ENCODE results near the gene NACC2.
"Not testable (repeated sequence)": the region's sequence is repeated elsewhere in the genome, so short reads cannot be mapped to it uniquely, and the experiment has no call there.

NACC2 gene

GRCh38 chr9:136080716-136081112, 14.4 kb downstream of the NACC2 start:
- DNase-seq (ENCODE audit: low read depth), result no peak

GRCh38 chr9:136079916-136080246, 15.2 kb downstream of the NACC2 start:
- no peak for DNase-seq (ENCODE audit: low read depth)

DNA sequence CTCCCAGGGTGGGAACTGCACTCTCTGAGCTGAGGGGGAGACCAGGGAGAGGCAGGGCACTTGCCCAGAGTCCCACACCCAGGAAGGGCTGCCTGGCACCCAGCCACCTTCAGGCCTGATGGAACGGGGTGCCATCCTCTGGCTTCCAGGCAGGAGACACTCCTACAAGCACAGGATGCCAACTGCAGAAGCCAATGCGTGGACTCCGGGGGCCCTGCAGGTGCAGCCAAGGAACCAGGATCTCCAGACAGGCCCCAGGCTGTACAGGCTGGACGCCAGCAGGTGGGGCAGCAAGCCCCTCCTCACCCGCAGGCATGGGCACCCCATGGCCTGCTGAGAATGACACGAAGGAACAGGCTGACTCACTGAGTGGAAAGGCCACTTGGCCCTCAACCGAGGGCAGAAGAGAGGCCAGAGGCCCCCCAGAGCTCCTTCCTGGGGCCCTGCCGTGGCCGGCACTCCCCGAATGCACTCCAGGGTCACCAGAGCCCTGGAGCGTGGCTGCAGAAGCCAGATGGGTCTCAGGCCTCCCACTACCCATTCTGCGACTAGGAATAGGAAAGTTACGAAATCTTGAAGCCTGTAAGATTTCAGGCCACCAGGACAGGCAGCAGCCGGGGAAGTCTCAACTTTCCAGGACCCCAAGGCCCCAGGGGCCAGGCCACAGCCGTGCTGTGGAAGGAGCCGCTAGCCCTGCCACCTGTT, 15.7 kb downstream of the NACC2 start:
- DNase-seq (ENCODE audit: low read depth), result no peak

- DNase-seq (ENCODE audit: low read depth), result no peak
Measured at GRCh38 chr9:136078498-136079011, 16.5 kb downstream of the NACC2 start.

DNA sequence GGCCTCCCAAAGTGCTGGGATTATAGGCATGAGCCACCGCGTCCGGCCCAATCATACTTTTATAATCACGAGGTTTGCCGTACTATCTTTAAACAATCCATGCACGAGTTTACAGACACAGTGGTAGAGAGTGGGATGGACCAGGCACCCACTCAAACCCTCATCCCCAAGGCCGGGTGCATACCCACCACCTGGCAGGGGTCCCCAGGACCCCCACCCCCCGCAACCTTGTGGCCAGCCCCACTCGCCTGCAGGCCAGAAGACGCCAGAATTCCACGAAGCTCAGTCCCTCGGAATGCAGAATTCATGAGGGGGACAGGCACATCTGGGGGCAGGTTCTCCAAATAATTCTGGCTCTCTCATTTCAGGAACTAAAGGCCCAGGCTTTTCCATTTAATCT, 17.1 kb downstream of the NACC2 start:
- DNase-seq (ENCODE audit: low read depth), result no peak

DNA sequence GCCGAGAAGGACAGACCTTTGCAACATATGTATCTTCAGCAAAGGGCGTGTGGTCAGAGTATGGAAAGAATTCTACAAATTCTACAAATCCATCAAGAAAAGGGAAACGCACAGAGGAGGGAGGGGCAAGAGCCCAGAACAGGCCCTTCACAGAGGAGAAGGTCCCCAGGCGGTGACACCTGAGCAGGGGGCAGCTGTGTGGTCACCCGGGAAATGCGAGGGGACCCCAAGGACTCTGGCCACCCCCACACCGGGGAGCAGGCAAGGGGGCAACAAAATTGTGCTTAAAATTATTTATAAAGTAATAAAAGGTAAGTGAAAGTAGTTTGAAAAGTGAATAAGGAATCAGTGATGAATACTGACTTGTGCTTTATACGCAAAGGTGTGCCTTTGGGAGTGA, 17.6 kb downstream of the NACC2 start:
- DNase-seq (ENCODE audit: low read depth), result no peak

- no peak for DNase-seq (ENCODE audit: low read depth)
Measured at GRCh38 chr9:136075881-136076678, 19.0 kb downstream of the NACC2 start.

- DNase-seq (ENCODE audit: low read depth), result no peak
Measured at GRCh38 chr9:136075134-136075841, 19.8 kb downstream of the NACC2 start.

GRCh38 chr9:136074706-136075105, 20.4 kb downstream of the NACC2 start:
- no peak for DNase-seq (ENCODE audit: low read depth)

DNA sequence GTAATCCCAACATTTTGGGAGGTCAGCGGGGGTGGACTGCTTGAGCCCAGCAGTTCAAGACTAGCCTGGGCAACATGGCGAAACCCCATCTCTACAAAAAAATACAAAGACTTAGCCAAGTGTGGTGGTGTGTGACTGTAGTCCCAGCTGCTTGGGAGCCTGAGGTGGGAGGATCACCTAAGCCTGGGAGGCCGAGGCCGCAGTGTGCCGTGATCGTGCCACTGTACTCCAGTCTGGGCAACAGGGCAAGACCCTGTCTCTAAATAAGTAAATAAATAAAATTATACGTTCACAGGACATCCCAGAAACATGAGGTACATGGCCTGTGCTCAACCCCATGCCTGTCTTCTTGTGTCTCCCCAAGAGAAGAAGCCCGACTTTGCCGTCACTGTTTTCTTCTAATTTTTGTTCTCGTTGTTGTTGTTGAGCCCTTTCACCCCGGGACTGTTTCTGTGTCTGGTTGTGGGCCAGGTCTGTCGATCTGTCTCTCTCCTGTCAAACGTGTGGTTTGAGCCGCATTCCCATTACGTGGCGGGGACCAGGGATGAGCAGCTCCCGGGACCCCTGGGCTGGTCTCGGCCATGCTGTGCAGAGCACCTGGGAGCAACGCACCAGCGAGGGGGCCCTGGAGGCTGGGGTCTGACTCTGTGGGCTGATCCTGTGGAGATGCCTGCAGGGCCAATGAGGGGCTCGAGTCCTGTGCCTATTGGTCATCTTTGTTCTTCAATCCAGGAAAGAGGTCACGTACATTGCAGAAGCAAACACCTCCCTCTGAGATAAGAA, 32.2 kb downstream of the NACC2 start:
- DNase-seq (ENCODE audit: low read depth), result no peak

GRCh38 chr9:136061916-136062315, 33.2 kb downstream of the NACC2 start:
- DNase-seq (ENCODE audit: low read depth), result not testable (repeated sequence)

DNA sequence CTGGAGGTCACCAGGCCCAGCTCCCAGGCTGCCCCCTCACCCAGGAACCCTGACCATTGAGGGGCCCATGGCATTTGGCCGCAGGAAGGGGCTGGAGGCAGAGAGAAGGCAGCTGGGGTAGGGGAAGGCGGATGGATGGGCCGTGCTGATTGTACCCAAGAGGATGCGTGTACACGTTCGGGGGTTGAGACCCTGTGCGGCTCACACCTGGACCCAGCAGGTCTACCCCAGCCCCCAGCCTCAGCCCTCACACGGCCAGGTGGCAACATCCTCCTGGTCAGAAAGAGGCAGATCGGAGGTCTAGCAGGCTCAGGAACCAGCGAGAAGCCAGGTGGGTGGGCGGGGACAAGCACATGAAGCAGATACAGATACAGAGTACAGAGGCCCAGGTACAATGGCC, 33.7 kb downstream of the NACC2 start:
- no peak for DNase-seq (ENCODE audit: low read depth)

- no peak for DNase-seq (ENCODE audit: low read depth)
Measured at GRCh38 chr9:136060671-136061371, 34.3 kb downstream of the NACC2 start.

DNA sequence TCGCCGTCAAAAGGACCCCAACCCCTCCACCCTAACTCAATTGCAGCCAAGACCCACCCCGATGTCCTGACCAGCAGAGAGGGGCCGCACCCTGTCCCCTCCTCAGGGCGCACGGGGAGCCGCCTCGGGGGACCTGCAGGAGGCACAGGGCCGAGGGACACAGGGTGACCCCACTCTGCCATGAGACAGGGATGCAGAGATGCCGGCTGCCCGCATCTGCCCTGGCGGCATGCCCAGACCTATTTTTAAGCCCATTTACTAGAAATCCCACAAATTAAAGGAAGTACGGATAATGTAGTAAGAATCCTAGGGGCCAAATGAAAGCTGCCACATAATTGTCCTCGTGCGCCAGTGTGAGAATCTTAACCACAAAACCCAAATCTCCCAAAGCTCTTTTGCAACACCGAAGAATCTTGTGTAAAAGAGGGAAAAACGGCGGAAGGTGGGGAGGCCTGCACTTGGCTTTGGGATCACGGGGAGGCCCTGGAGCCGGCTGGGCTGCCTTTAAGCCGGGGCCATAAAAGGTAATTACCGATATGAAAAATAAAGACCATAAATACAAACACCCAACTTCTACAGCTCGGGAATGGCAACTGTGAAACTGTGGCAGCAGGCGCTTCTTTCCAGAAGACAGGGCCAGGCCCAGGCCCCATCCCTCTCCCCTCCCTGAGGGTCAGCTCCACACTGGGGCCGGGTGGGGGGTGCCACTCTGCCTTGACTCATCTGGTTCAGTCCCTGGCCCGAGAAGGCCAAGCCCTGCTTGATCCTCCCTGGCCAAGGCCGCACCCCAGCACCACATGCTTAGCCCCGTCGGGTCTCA, 35.0 kb downstream of the NACC2 start:
- DNase-seq (ENCODE audit: low read depth), result peak; percentile 71

GRCh38 chr9:136059321-136059791, 35.7 kb downstream of the NACC2 start:
- no peak for DNase-seq (ENCODE audit: low read depth)

GRCh38 chr9:136058801-136059302, 36.2 kb downstream of the NACC2 start:
- no peak for DNase-seq (ENCODE audit: low read depth)

- DNase-seq (ENCODE audit: low read depth), result no peak
Measured at GRCh38 chr9:136058084-136058483, 37.0 kb downstream of the NACC2 start.

- no peak for DNase-seq (ENCODE audit: low read depth)
Measured at GRCh38 chr9:136057236-136058081, 37.6 kb downstream of the NACC2 start.

DNA sequence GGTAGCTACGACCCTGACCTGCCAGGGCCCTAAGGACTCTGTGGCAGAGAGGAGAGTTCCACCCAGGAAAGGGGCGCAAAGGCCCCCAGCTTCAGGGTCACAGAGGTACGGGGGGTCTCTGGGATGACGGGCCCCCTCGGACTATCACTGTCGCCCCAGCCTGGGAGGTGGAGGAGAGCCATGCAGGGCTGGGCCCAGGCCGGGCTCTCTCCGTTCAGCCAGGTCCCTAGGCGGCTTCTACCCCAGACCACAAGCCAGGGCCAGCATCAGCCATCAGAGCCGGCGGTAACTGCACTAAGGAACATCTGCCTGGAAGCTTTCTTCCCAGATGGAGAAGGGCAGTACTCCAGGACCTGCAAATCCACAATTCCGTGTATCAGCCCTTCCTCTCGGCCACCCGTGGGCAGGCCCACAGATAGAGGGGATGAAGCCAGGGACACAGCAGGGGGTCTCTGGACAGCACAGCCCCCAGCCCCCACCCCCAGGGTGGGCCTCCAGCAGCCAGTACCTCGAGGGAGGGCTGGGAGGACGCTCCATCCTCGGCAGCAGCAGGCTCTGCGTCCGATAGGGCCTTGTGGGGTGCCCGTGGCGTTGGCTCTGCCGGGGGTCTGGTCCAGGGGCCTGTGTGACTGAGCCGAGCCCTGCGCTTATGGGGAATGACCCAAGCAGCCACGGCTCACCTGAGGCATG, 38.4 kb downstream of the NACC2 start:
- DNase-seq (ENCODE audit: low read depth), result no peak

Data from stromal cell of bone marrow (primary cell).